B cell (primary cell): ENCODE measurements around the gene GRPR. TPM values are rescaled to one million over a fixed set of nuclear protein-coding genes. Genes with fewer than 3 reads are reported as not detected.
"Not testable (repeated sequence)": the region's sequence is repeated elsewhere in the genome, so short reads cannot be mapped to it uniquely, and the experiment has no call there.

Source experiments
- ATAC-seq: fragments of 200-7000 bp; cut with Tn5 transposase; one replicate; pipeline ENCODE4 v1.10.0; 2021; ENCODE audit warnings: low read depth, mild to moderate bottlenecking, moderate number of reproducible peaks, moderate library complexity
- CTCF ChIA-PET: fragments of 350-600 bp; sonication (Branson Sonifier 250); formaldehyde crosslinking; loops from one replicate; lab custom pipeline; 2021; ENCODE audit warnings: antibody characterized with exemption, inconsistent platforms; lab: Charles Lee
- POLR2A ChIA-PET: fragments of 350-600 bp; sonication (Branson Sonifier 250); formaldehyde crosslinking; loops from one replicate; lab custom pipeline; 2021; ENCODE audit warnings: antibody characterized with exemption; lab: Charles Lee
- DNase-seq: peaks from one replicate; pipeline ENCODE4 v3.0.0; 2013
- H2AFZ ChIP-seq: 2 replicates; pipeline ENCODE4 v1.6.1; 2012; ENCODE audit warnings: mild to moderate bottlenecking, low read depth, low read length; ENCODE audit not compliant: insufficient read depth, poor library complexity, severe bottlenecking
- H3K27ac ChIP-seq, 2 donors: 1 replicate in 1 of 2; 2 replicates in 1 of 2; pipeline ENCODE4 v1.5.1; 2012 to 2013; ENCODE audit warnings: low read length in 2 of 2, mild to moderate bottlenecking in 2 of 2, moderate library complexity in 1 of 2
- H3K27me3 ChIP-seq, 4 experiments: fragments of 200-600 bp in 1 of 4; sonication (generic) in 1 of 4; replicated peaks in 1 of 4; 1 replicate in 2 of 4; 2 replicates in 2 of 4; pipeline versions ENCODE4 v1.6.1 to v1.7.0; 2013 to 2016; ENCODE audit warnings: low read length in 3 of 4, mild to moderate bottlenecking in 2 of 4, mixed read lengths in 1 of 4, moderate library complexity in 1 of 4; ENCODE audit not compliant: insufficient read depth in 4 of 4, control insufficient read depth in 3 of 4; ENCODE audit errors: control extremely low read depth in 1 of 4
- H3K36me3 ChIP-seq, 2 experiments: replicated peaks in 1 of 2; 1 replicate in 1 of 2; 2 replicates in 1 of 2; pipeline versions ENCODE4 v1.6.1 to v1.7.1; 2013; ENCODE audit warnings: low read length in 1 of 2; ENCODE audit not compliant: insufficient read depth in 2 of 2, control insufficient read depth in 1 of 2; ENCODE audit errors: control extremely low read depth in 1 of 2, extremely low read depth in 1 of 2
- H3K4me1 ChIP-seq, 2 donors: fragments of 200-600 bp in 1 of 2; sonication (generic) in 1 of 2; 1 replicate in 1 of 2; 2 replicates in 1 of 2; pipeline versions ENCODE4 v1.5.1 to v1.6.1; 2013 to 2017; ENCODE audit warnings: low read length in 2 of 2; ENCODE audit not compliant: control insufficient read depth in 2 of 2, insufficient read depth in 2 of 2
- H3K4me2 ChIP-seq: replicated peaks from 2 replicates; pipeline ENCODE3; 2012; ENCODE audit warnings: mild to moderate bottlenecking, low read depth, low read length; ENCODE audit not compliant: poor library complexity, severe bottlenecking
- H3K4me3 ChIP-seq, 5 experiments: fragments of 200-600 bp in 1 of 5; sonication (generic) in 1 of 5; 1 replicate in 3 of 5; 2 replicates in 2 of 5; pipeline versions ENCODE4 v1.5.1 to v1.7.0; 2011 to 2016; ENCODE audit warnings: low read length in 4 of 5, mild to moderate bottlenecking in 4 of 5, low read depth in 2 of 5, control low read depth in 1 of 5, moderate library complexity in 1 of 5; ENCODE audit not compliant: insufficient read depth in 1 of 5; ENCODE audit errors: control extremely low read depth in 1 of 5, extremely low read depth in 1 of 5
- H3K79me2 ChIP-seq: fragments of 200-600 bp; sonication (generic); one replicate; pipeline ENCODE4 v1.6.0; 2016; ENCODE audit warnings: low read length; ENCODE audit not compliant: control insufficient read depth, insufficient read depth
- H3K9ac ChIP-seq: fragments of 200-600 bp; sonication (generic); 2 replicates; pipeline ENCODE4 v1.6.1; 2017; ENCODE audit warnings: mild to moderate bottlenecking, low read length, moderate library complexity
- H3K9me3 ChIP-seq, 3 donors: one replicate each; pipeline versions ENCODE4 v1.6.1 to v1.7.1; 2013; ENCODE audit warnings: low read length in 2 of 3; ENCODE audit not compliant: control insufficient read depth in 2 of 3, insufficient read depth in 1 of 3; ENCODE audit errors: control extremely low read depth in 1 of 3
- H4K20me1 ChIP-seq: 2 replicates; pipeline ENCODE4 v1.6.0; 2012; ENCODE audit warnings: mild to moderate bottlenecking, low read length; ENCODE audit not compliant: insufficient read depth, control insufficient read depth, poor library complexity, severe bottlenecking
- H3K27ac Mint-ChIP-seq: one replicate; pipeline ENCODE4 v1.8.0; 2021; ENCODE audit warnings: mixed read lengths
- H3K27me3 Mint-ChIP-seq: one replicate; pipeline ENCODE4 v1.8.0; 2021; ENCODE audit warnings: mixed read lengths
- H3K4me1 Mint-ChIP-seq: one replicate; pipeline ENCODE4 v1.8.0; 2021; ENCODE audit warnings: mixed read lengths
- H3K4me3 Mint-ChIP-seq: one replicate; pipeline ENCODE4 v1.8.0; 2021; ENCODE audit warnings: mixed read lengths
- H3K9me3 Mint-ChIP-seq: one replicate; pipeline ENCODE4 v1.8.0; 2022; ENCODE audit warnings: mixed read lengths; ENCODE audit not compliant: insufficient read depth
- CTCF ChIP-seq: fragments of 200-600 bp; IDR thresholded peaks from one replicate; pipeline ENCODE4 v1.8.0; 2022; ENCODE audit warnings: antibody characterized with exemption, mild to moderate bottlenecking
- EZH2 ChIP-seq: IDR thresholded peaks from 2 replicates; pipeline ENCODE4 v1.6.1; 2012; ENCODE audit warnings: borderline replicate concordance, low read depth, mild to moderate bottlenecking, moderate library complexity, low read length; ENCODE audit not compliant: insufficient read depth, poor library complexity, severe bottlenecking
- WGBS: methylation state at CpG from one replicate; pipeline ENCODE4 v1.1.5; 2013; ENCODE audit warnings: missing lambda C conversion rate; ENCODE audit not compliant: insufficient coverage; 5-methylcytosine and 5-hydroxymethylcytosine counted together
- intact Hi-C: fragments of 100-400 bp; cut with micrococcal nuclease; formaldehyde crosslinking; loops from one replicate; pipeline ENCODE4 v1.10.0; 2022
- polyA plus RNA-seq: library from polyadenylated mRNA; depleted of rRNA; stranded (reverse); fragments of >200 nt; gene quantifications from 2 replicates; pipeline ENCODE4 v1.2.3, GENCODE V29; 2012
- total RNA-seq, 2 donors: library from RNA; stranded (reverse); fragments of 120-200 nt in 1 of 2; gene quantifications; 1 replicate in 1 of 2; 2 replicates in 1 of 2; pipeline versions ENCODE4 v1.2.3 to v1.2.4, GENCODE V29; 2013 to 2022

The GRPR gene
- total and polyA plus RNA-seq, 2 donors (not counting 1 experiment from before 2014, with no cell fraction given) = 0.30 to 0.42 TPM

GRCh38 chrX:16143968-16144367 is 20.6 kb downstream of the GRPR start:
- H3K4me2 ChIP-seq = no peak overlapping the region
- no peaks in the 10 kb centered on the region for H3K79me2 ChIP-seq
- Mint-ChIP-seq H3K4me3 (no peak overlapping the region), H3K9me3 (no peaks in the 10 kb centered on the region), H3K27me3 (peaks cover 10% of the 10 kb centered on the region), H3K27ac (no peak overlapping the region), H3K4me1 (no peaks in the 10 kb centered on the region)
- TF ChIP-seq CTCF (no peak), EZH2 (no peak)
- H3K36me3 ChIP-seq = no peaks in the 10 kb centered on the region
- no peak overlapping the region for H2AFZ ChIP-seq
- no peaks in the 10 kb centered on the region for H4K20me1 ChIP-seq
- ATAC-seq = no peak
- no peak overlapping the region for H3K27ac ChIP-seq
- DNase-seq = no peak
- no peaks in the 10 kb centered on the region for H3K9me3 ChIP-seq
- H3K4me3 ChIP-seq = no peak overlapping the region
- ChIA-PET POLR2A (no interaction called here), CTCF (no interaction called here)
- intact Hi-C loops = no loop called here
- H3K27me3 ChIP-seq = peaks cover 0 to 2% (median 0%) of the 10 kb centered on the region in 4 experiments
- no peaks in the 10 kb centered on the region for H3K4me1 ChIP-seq
- H3K9ac ChIP-seq = no peak overlapping the region

DNA sequence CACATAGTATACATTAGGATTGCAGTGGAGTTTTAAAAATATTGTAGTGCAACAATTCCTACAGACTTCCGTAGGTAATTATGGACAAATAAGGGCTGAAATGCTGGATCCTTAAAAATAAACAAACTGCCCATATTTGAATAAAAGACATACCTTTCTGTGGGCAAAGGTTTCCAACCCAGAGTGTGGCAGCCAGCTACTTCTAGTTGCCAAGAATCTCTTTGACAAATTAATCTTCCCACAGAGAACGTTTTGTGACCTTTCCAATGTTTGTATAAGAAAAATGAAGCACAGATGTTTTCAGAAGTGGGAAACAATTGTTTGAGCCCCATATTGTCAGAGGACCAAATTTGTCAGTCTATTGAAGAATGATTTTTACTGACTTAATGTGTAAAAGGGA is 21.1 kb downstream of the GRPR start:
- DNase-seq (no peak), ATAC-seq (no peak)
- POLR2A ChIA-PET = no interaction called here
- Histone ChIP-seq H3K4me3 (no peak overlapping the region), H3K9ac (no peak overlapping the region), H3K36me3 (no peaks in the 10 kb centered on the region), H3K4me2 (no peak overlapping the region), H3K79me2 (no peaks in the 10 kb centered on the region), H4K20me1 (no peaks in the 10 kb centered on the region), H3K27me3 (peaks cover 0 to 2% (median 0%) of the 10 kb centered on the region in 4 experiments), H3K4me1 (no peaks in the 10 kb centered on the region), H2AFZ (no peak overlapping the region), H3K9me3 (no peaks in the 10 kb centered on the region), H3K27ac (no peak overlapping the region)
- TF ChIP-seq EZH2 (no peak), CTCF (no peak)
- Mint-ChIP-seq H3K4me3 (no peak overlapping the region), H3K27me3 (peaks cover 10% of the 10 kb centered on the region), H3K9me3 (no peaks in the 10 kb centered on the region), H3K27ac (no peak overlapping the region), H3K4me1 (no peaks in the 10 kb centered on the region)
- CTCF ChIA-PET = no interaction called here
- intact Hi-C loops = no loop called here
- no CpG with 5 or more reads among the region's 2 CpGs for WGBS

GRCh38 chrX:16145093-16145492 is 21.7 kb downstream of the GRPR start:
- H3K9me3 Mint-ChIP-seq, H2AFZ ChIP-seq, H3K4me3 Mint-ChIP-seq, H3K9me3 ChIP-seq, intact Hi-C loops, H3K27ac Mint-ChIP-seq, H3K27ac ChIP-seq, H3K4me3 ChIP-seq, H3K4me1 ChIP-seq, H3K79me2 ChIP-seq, H3K9ac ChIP-seq, H3K27me3 ChIP-seq, POLR2A ChIA-PET, H3K4me1 Mint-ChIP-seq, ATAC-seq, H3K36me3 ChIP-seq, H3K4me2 ChIP-seq, CTCF ChIA-PET, DNase-seq, H4K20me1 ChIP-seq: not testable (repeated sequence)
- H3K27me3 Mint-ChIP-seq = peaks cover 10% of the 10 kb centered on the region
- no CpG with 5 or more reads among the region's 1 CpG for WGBS
